Immature natural killer cell (primary cell): Measurements from ENCODE around the gene APMAP. TPM values are rescaled to one million over a fixed set of nuclear protein-coding genes. Genes with fewer than 3 reads are reported as not detected.
A peak's percentile ranks its signal among the peaks of the same experiment; 100 is the strongest.
"Not testable (repeated sequence)": the region's sequence is repeated elsewhere in the genome, so short reads cannot be mapped to it uniquely, and the experiment has no call there.

Experiments used
- DNase-seq, 3 donors: peaks; one replicate each; pipeline ENCODE4 v3.0.0; 2022; ENCODE audit warnings: mixed read lengths in 1 of 3
- H3K27ac Mint-ChIP-seq, 6 donors: one replicate each; pipeline ENCODE4 v1.8.0; 2020; ENCODE audit warnings: mixed read lengths in 6 of 6, mild to moderate bottlenecking in 5 of 6, inconsistent platforms in 4 of 6, moderate library complexity in 3 of 6
- H3K27me3 Mint-ChIP-seq, 3 donors: one replicate each; pipeline ENCODE4 v1.8.0; 2020 to 2021; ENCODE audit warnings: low read depth in 3 of 3, mild to moderate bottlenecking in 3 of 3, mixed read lengths in 3 of 3, moderate library complexity in 3 of 3, inconsistent platforms in 1 of 3
- H3K36me3 Mint-ChIP-seq, 3 donors: one replicate each; pipeline ENCODE4 v1.8.0; 2020; ENCODE audit warnings: mixed read lengths in 3 of 3, inconsistent platforms in 2 of 3, mild to moderate bottlenecking in 2 of 3
- H3K4me1 Mint-ChIP-seq, 2 donors: one replicate each; pipeline ENCODE4 v1.8.0; 2020; ENCODE audit warnings: inconsistent platforms in 2 of 2, mild to moderate bottlenecking in 2 of 2, mixed read lengths in 2 of 2, moderate library complexity in 1 of 2
- H3K4me3 Mint-ChIP-seq, 5 donors: one replicate each; pipeline ENCODE4 v1.8.0; 2020; ENCODE audit warnings: mild to moderate bottlenecking in 5 of 5, mixed read lengths in 5 of 5, inconsistent platforms in 3 of 5, moderate library complexity in 3 of 5
- H3K9me3 Mint-ChIP-seq, 6 donors: one replicate each; pipeline ENCODE4 v1.8.0; 2020; ENCODE audit warnings: mild to moderate bottlenecking in 6 of 6, mixed read lengths in 6 of 6, inconsistent platforms in 4 of 6, moderate library complexity in 3 of 6
- polyA plus RNA-seq, 3 donors: library from polyadenylated mRNA; unstranded; fragments of 300-500 nt; fragmentation: Illumina TruSeq; gene quantifications; one replicate each; pipeline ENCODE4 v1.2.3, GENCODE V29; 2021

APMAP gene
- polyA plus RNA-seq, 3 donors from 2014 or later = 649 to 1,111 (median 667) TPM

- H3K36me3 Mint-ChIP-seq = peaks cover 0 to 11% (median 6%) of the 10 kb centered on the region in 3 donors
- H3K27ac Mint-ChIP-seq = peak overlapping the region in 2 of 6 donors; percentile 14 to 18
Observed at GRCh38 chr20:24939036-24939435, 53.5 kb downstream of the APMAP start.

GRCh38 chr20:24938498-24938897 lies 54.1 kb downstream of the APMAP start:
- Mint-ChIP-seq H3K4me1 (peaks cover 5 to 13% of the 10 kb centered on the region in 2 donors), H3K27me3 (peaks cover 0 to 4% (median 0%) of the 10 kb centered on the region in 3 donors), H3K36me3 (peaks cover 0 to 11% (median 3%) of the 10 kb centered on the region in 3 donors), H3K27ac (no peak overlapping the region), H3K9me3 (no peaks in the 10 kb centered on the region), H3K4me3 (no peak overlapping the region)
- DNase-seq = no peak

More at GRCh38 chr20:24939036-24939435, 53.5 kb downstream of the APMAP start:
- Mint-ChIP-seq H3K27me3 (peaks cover 0 to 4% (median 0%) of the 10 kb centered on the region in 3 donors), H3K4me3 (no peak overlapping the region), H3K4me1 (peaks cover 4 to 19% of the 10 kb centered on the region in 2 donors), H3K9me3 (peaks cover 0 to 1% (median 0%) of the 10 kb centered on the region in 6 donors)
- DNase-seq = no peak

- H3K36me3 Mint-ChIP-seq = peaks cover 0 to 11% (median 3%) of the 10 kb centered on the region in 3 donors
- no peaks in the 10 kb centered on the region for H3K9me3 Mint-ChIP-seq
- H3K27ac Mint-ChIP-seq = peak overlapping the region in 2 of 6 donors; percentile 50 to 70
- no peak overlapping the region for H3K4me3 Mint-ChIP-seq
- peaks cover 14 to 16% of the 10 kb centered on the region in 2 donors for H3K4me1 Mint-ChIP-seq
- no peak for DNase-seq
- H3K27me3 Mint-ChIP-seq = peaks cover 0 to 4% (median 0%) of the 10 kb centered on the region in 3 donors
Observed at GRCh38 chr20:24937579-24937978, 55.0 kb downstream of the APMAP start.

GRCh38 chr20:24936526-24937407 lies 55.8 kb downstream of the APMAP start:
- H3K4me3 Mint-ChIP-seq = no peak overlapping the region
- H3K27me3 Mint-ChIP-seq = peaks cover 0 to 7% (median 0%) of the 10 kb centered on the region in 3 donors
- H3K36me3 Mint-ChIP-seq = peaks cover 0 to 5% (median 3%) of the 10 kb centered on the region in 3 donors
- peaks cover 22 to 25% of the 10 kb centered on the region in 2 donors for H3K4me1 Mint-ChIP-seq
- H3K9me3 Mint-ChIP-seq = no peaks in the 10 kb centered on the region
- no peak for DNase-seq
- H3K27ac Mint-ChIP-seq = peak overlapping the region in 2 of 6 donors; percentile 18 to 33

GRCh38 chr20:24935766-24936525 lies 56.6 kb downstream of the APMAP start:
- Mint-ChIP-seq H3K4me1 (peaks cover 30 to 33% of the 10 kb centered on the region in 2 donors), H3K36me3 (peaks cover 0 to 5% (median 0%) of the 10 kb centered on the region in 3 donors), H3K9me3 (no peaks in the 10 kb centered on the region), H3K27ac (peak overlapping the region in 2 of 6 donors; percentile 30 to 33), H3K4me3 (no peak overlapping the region), H3K27me3 (peaks cover 0 to 7% (median 3%) of the 10 kb centered on the region in 3 donors)
- DNase-seq = no peak

- DNase-seq = no peak
- Mint-ChIP-seq H3K4me3 (no peak overlapping the region), H3K4me1 (peaks cover 38 to 41% of the 10 kb centered on the region in 2 donors), H3K9me3 (no peaks in the 10 kb centered on the region), H3K27ac (peak overlapping the region in 1 of 6 donors; percentile 45), H3K36me3 (no peaks in the 10 kb centered on the region), H3K27me3 (peaks cover 0 to 7% (median 5%) of the 10 kb centered on the region in 3 donors)
Observed at GRCh38 chr20:24935140-24935539, 57.4 kb downstream of the APMAP start.

- H3K4me1 Mint-ChIP-seq = peaks cover 42 to 45% of the 10 kb centered on the region in 2 donors
- H3K4me3 Mint-ChIP-seq = no peak overlapping the region
- H3K9me3 Mint-ChIP-seq = no peaks in the 10 kb centered on the region
- DNase-seq = no peak
- peaks cover 0 to 7% (median 5%) of the 10 kb centered on the region in 3 donors for H3K27me3 Mint-ChIP-seq
- H3K27ac Mint-ChIP-seq = peak overlapping the region in 3 of 6 donors; percentile 35 to 56 (median 45)
- H3K36me3 Mint-ChIP-seq = no peaks in the 10 kb centered on the region
Observed at GRCh38 chr20:24934716-24935115, 57.8 kb downstream of the APMAP start.

GRCh38 chr20:24934101-24934661 lies 58.4 kb downstream of the APMAP start:
- Mint-ChIP-seq H3K27me3 (peaks cover 0 to 7% (median 5%) of the 10 kb centered on the region in 3 donors), H3K4me3 (no peak overlapping the region), H3K27ac (peak overlapping the region in 1 of 6 donors; percentile 45), H3K9me3 (no peaks in the 10 kb centered on the region), H3K4me1 (peaks cover 43 to 47% of the 10 kb centered on the region in 2 donors), H3K36me3 (no peaks in the 10 kb centered on the region)
- DNase-seq = no peak

GRCh38 chr20:24933266-24933908 lies 59.2 kb downstream of the APMAP start:
- Mint-ChIP-seq H3K9me3 (no peaks in the 10 kb centered on the region), H3K4me3 (peak overlapping the region in 1 of 5 donors; percentile 44), H3K27me3 (peaks cover 0 to 7% (median 5%) of the 10 kb centered on the region in 3 donors), H3K4me1 (peaks cover 42 to 47% of the 10 kb centered on the region in 2 donors), H3K27ac (peak overlapping the region in 3 of 6 donors; percentile 77 to 97 (median 97)), H3K36me3 (no peaks in the 10 kb centered on the region)
- DNase-seq = no peak

- peak; percentile 28 to 41 (median 38) for DNase-seq
- not testable (repeated sequence) for H3K36me3 Mint-ChIP-seq, H3K9me3 Mint-ChIP-seq, H3K27me3 Mint-ChIP-seq
- Mint-ChIP-seq H3K27ac (peak overlapping the region; percentile 77 to 97 (median 92)), H3K4me1 (peaks cover 42 to 47% of the 10 kb centered on the region in 2 donors), H3K4me3 (peak overlapping the region; percentile 57 to 76 (median 76))
Observed at GRCh38 chr20:24931893-24932292, 60.7 kb downstream of the APMAP start.

GRCh38 chr20:24930724-24931688 lies 61.5 kb downstream of the APMAP start:
- H3K4me3 Mint-ChIP-seq = peak overlapping the region; percentile 57 to 76 (median 76)

More at GRCh38 chr20:24930724-24931688, 61.5 kb downstream of the APMAP start:
- not testable (repeated sequence) for DNase-seq, H3K9me3 Mint-ChIP-seq, H3K36me3 Mint-ChIP-seq, H3K27me3 Mint-ChIP-seq
- peaks cover 42% of the 10 kb centered on the region in 2 donors for H3K4me1 Mint-ChIP-seq
- H3K27ac Mint-ChIP-seq = peak overlapping the region; percentile 77 to 97 (median 92)
